Astrocyte of the hippocampus (primary cell): ENCODE measurements around the gene ATOSB.
"Not testable (repeated sequence)": the region's sequence is repeated elsewhere in the genome, so short reads cannot be mapped to it uniquely, and the experiment has no call there.

Experiments
- DNase-seq: peaks from one replicate; pipeline ENCODE4 v3.0.0; 2011; ENCODE audit warnings: low read depth, low spot score

ATOSB gene

GRCh38 chr9:35115680-35116538 lies at the start of gene ATOSB:
ATOSB (minus strand) TSS chr9:35115862; CDS start chr9:35108274, 7,588 bp downstream.
- peak; percentile 99 for DNase-seq

- DNase-seq = peak; percentile 76
These were observed 49.0 kb upstream of the ATOSB start for GRCh38 chr9:35164711-35165110.

GRCh38 chr9:35163413-35163812 lies 47.8 kb upstream of the ATOSB start:
- DNase-seq = no peak

GRCh38 chr9:35162605-35163315 lies 47.1 kb upstream of the ATOSB start:
- peak; percentile 12 for DNase-seq

GRCh38 chr9:35161713-35162604 lies 46.3 kb upstream of the ATOSB start, which contains the start of gene UNC13B:
UNC13B (plus strand) TSS chr9:35162009; CDS start chr9:35162284, 275 bp downstream.
- peak; percentile 97 for DNase-seq

GRCh38 chr9:35158501-35159280 lies 43.0 kb upstream of the ATOSB start:
- no peak for DNase-seq

- not testable (repeated sequence) for DNase-seq
These were observed 42.2 kb upstream of the ATOSB start for GRCh38 chr9:35157836-35158235.

- DNase-seq = no peak
These were observed 41.1 kb upstream of the ATOSB start for GRCh38 chr9:35156781-35157180.

- DNase-seq = no peak
These were observed 37.3 kb upstream of the ATOSB start for GRCh38 chr9:35152926-35153325.

GRCh38 chr9:35147941-35148563 lies 32.4 kb upstream of the ATOSB start:
- not testable (repeated sequence) for DNase-seq

GRCh38 chr9:35142037-35142436 lies 26.4 kb upstream of the ATOSB start:
- DNase-seq = no peak

- no peak for DNase-seq
These were observed 24.4 kb upstream of the ATOSB start for GRCh38 chr9:35140093-35140492.

- no peak for DNase-seq
These were observed 21.2 kb upstream of the ATOSB start for GRCh38 chr9:35136866-35137265.

- no peak for DNase-seq
These were observed 20.3 kb upstream of the ATOSB start for GRCh38 chr9:35135988-35136387.

GRCh38 chr9:35134920-35135319 lies 19.3 kb upstream of the ATOSB start:
- no peak for DNase-seq

- peak; percentile 96 for DNase-seq
These were observed 1.4 kb upstream of the ATOSB start for GRCh38 chr9:35116898-35117551.

- DNase-seq = no peak
These were observed 856 bp upstream of the ATOSB start for GRCh38 chr9:35116539-35116897.

GRCh38 chr9:35114840-35115628 lies 628 bp downstream of the ATOSB start:
- peak; percentile 49 for DNase-seq
